Kidney (tissue), 14 donors: Measurements from ENCODE around the gene WDR81. TPM values are rescaled to one million over a fixed set of nuclear protein-coding genes. Genes with fewer than 3 reads are reported as not detected.

ENCODE experiments used
- DNase-seq, 5 donors: peaks; one replicate each; pipeline ENCODE4 v3.0.0-alpha.2; 2013 to 2020
- FAIRE-seq: peaks from 2 replicates; lab custom pipeline; 2012; peaks lifted over from hg19 to GRCh38; lab: Jason Lieb, UNC
- H3K27ac ChIP-seq, 2 donors: one replicate each; pipeline ENCODE4 v1.7.0; 2013; ENCODE audit warnings: low read depth in 2 of 2, low read length in 2 of 2, inconsistent platforms in 1 of 2
- H3K27me3 ChIP-seq: one replicate; pipeline ENCODE4 v1.7.1; 2013; ENCODE audit warnings: low read length, inconsistent platforms; ENCODE audit not compliant: control insufficient read depth, insufficient read depth
- H3K36me3 ChIP-seq, 3 donors: one replicate each; pipeline versions ENCODE4 v1.7.0 to v1.7.1; 2013; ENCODE audit warnings: low read length in 3 of 3, control low read depth in 1 of 3, inconsistent platforms in 1 of 3; ENCODE audit not compliant: insufficient read depth in 3 of 3, control insufficient read depth in 2 of 3
- H3K4me1 ChIP-seq, 3 donors: one replicate each; pipeline versions ENCODE4 v1.7.0 to v1.7.1; 2013; ENCODE audit warnings: low read length in 3 of 3, inconsistent platforms in 1 of 3, low read depth in 1 of 3; ENCODE audit not compliant: control insufficient read depth in 2 of 3, insufficient read depth in 2 of 3
- H3K4me3 ChIP-seq, 3 donors: one replicate each; pipeline versions ENCODE4 v1.7.0 to v1.8.1; 2013; ENCODE audit warnings: low read length in 3 of 3, control low read depth in 1 of 3, inconsistent platforms in 1 of 3
- H3K9ac ChIP-seq, 3 donors: one replicate each; pipeline versions ENCODE4 v1.7.0 to v1.7.1; 2013; ENCODE audit warnings: low read length in 3 of 3, control low read depth in 1 of 3, inconsistent platforms in 1 of 3
- H3K9me3 ChIP-seq, 3 donors: one replicate each; pipeline versions ENCODE4 v1.7.0 to v1.7.1; 2013; ENCODE audit warnings: low read length in 3 of 3, control low read depth in 1 of 3, inconsistent platforms in 1 of 3; ENCODE audit not compliant: control insufficient read depth in 2 of 3, insufficient read depth in 1 of 3
- CTCF ChIP-seq: IDR thresholded peaks from 3 replicates; pipeline ENCODE4 v1.5.1; 2012; ENCODE audit warnings: mild to moderate bottlenecking, moderate library complexity, borderline replicate concordance; ENCODE audit not compliant: insufficient read depth; ENCODE audit errors: extremely low read depth
- intact Hi-C: fragments of 100-400 bp; cut with DNase I; formaldehyde crosslinking; loops from one replicate; pipeline ENCODE4 v1.11.1; 2022
- polyA plus RNA-seq: library from polyadenylated mRNA; stranded (reverse); fragments of 350-450 nt; fragmentation: Illumina TruSeq; extraction: RNeasy Lipid Tissue Mini Kit (QIAGEN cat#74804); gene quantifications from one replicate; pipeline ENCODE4 v1.2.3, GENCODE V29; 2014; ENCODE audit warnings: low read depth, low replicate concordance; ENCODE audit not compliant: insufficient read depth
- total RNA-seq: library from RNA; stranded (reverse); fragmentation: NEBNext Ultra II Directional; extraction: Animal tissue kit (Norgen Biotek cat#: 25700); gene quantifications from one replicate; pipeline ENCODE4 v1.2.1, GENCODE V29; 2021
- donor health status: control.
- donor health status: control.
- donor health status: control.
- donor health status: control.
- donor health status: control.
- donor health status: DM: yes; HTN: yes; CAD: no.
- donor health status: Normal renal cell carcinoma (clear cell type).

The WDR81 gene
- total and polyA plus RNA-seq, 2 donors from 2014 or later, result 16.1 to 28.5 TPM

GRCh38 chr17:1709403-1709951, 15.0 kb upstream of the WDR81 start:
- DNase-seq (peak in 1 of 5 donors; percentile 76), FAIRE-seq (no peak)
- intact Hi-C loops, result no loop called here
- no peak for TF ChIP-seq CTCF
- no peaks in the 10 kb centered on the region for H3K27me3 ChIP-seq
- H3K9ac ChIP-seq, result no peak overlapping the region
- peaks cover 3 to 22% (median 17%) of the 10 kb centered on the region in 3 donors for H3K4me1 ChIP-seq
- no peak overlapping the region for H3K27ac ChIP-seq
- H3K36me3 ChIP-seq, result peaks cover 0 to 23% (median 15%) of the 10 kb centered on the region in 3 donors
- H3K9me3 ChIP-seq, result no peaks in the 10 kb centered on the region
- peak overlapping the region in 1 of 3 donors; percentile 53 for H3K4me3 ChIP-seq

GRCh38 chr17:1709971-1710806, 14.3 kb upstream of the WDR81 start, which contains the start of gene TLCD2:
Gene TLCD2, minus strand, starts transcription at chr17:1710377. Its CDS starts 135 bp downstream, at chr17:1710242.
- no peak for TF ChIP-seq CTCF
- Histone ChIP-seq H3K9me3 (no peaks in the 10 kb centered on the region), H3K9ac (peak within 1 kb of the TSS in 1 of 3 donors; percentile 55), H3K27me3 (no peaks in the 10 kb centered on the region), H3K4me3 (peak within 1 kb of the TSS in 1 of 3 donors; percentile 53), H3K36me3 (peaks cover 0 to 23% (median 15%) of the 10 kb centered on the region in 3 donors), H3K4me1 (peaks cover 3 to 22% (median 20%) of the 10 kb centered on the region in 3 donors), H3K27ac (peak within 1 kb of the TSS; percentile 51 to 63)
- intact Hi-C loops, result no loop called here
- FAIRE-seq, result no peak
- DNase-seq, result peak; percentile 69 to 92 (median 77)

DNA sequence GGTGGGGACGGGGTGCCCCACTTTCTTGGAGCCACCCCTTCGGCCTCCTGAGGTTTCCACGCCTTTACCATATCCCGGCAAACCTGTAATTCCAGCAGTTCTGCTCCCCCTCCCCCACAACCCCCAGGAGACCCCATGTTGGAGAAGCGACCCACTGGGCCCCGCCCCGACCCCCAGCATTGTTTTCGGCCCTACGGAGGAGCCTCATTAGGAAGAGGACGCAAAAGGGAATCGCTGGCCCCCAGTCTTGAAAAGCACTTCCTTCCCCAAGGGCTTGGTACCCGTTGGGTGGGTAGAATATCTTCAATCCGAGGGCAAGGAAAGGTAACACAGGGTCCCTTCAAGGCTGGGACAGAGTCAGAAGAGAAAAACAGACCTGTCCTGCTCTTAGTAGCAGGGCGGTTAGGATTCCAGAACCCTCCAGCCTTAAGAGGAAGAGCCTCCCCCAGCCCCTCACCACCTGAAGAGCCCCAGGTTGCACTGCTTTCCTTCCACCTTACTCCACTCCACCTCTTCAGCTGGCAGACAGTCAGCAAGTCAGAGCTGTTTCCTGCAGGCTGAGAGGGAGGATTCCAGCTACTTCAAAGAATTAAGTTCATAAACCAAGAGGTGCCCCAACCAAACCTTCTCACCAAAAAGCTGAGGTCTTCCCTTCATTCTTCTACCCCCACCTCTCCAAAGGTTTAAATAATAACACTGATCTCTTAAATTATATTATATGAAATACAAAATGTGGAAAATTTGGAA, 13.5 kb upstream of the WDR81 start:
- FAIRE-seq (no peak), DNase-seq (peak in 2 of 5 donors; percentile 32 to 73)
- H3K27me3 ChIP-seq, result no peaks in the 10 kb centered on the region
- H3K4me3 ChIP-seq, result peak overlapping the region in 1 of 3 donors; percentile 53
- H3K4me1 ChIP-seq, result peaks cover 3 to 22% (median 20%) of the 10 kb centered on the region in 3 donors
- H3K36me3 ChIP-seq, result peaks cover 0 to 23% (median 15%) of the 10 kb centered on the region in 3 donors
- H3K9me3 ChIP-seq, result no peaks in the 10 kb centered on the region
- H3K9ac ChIP-seq, result peak overlapping the region in 1 of 3 donors; percentile 55
- intact Hi-C loops, result no loop called here
- peak overlapping the region; percentile 51 to 63 for H3K27ac ChIP-seq
- TF ChIP-seq CTCF, result no peak
